ENCODE measurements around the gene SLC4A9. TPM values are rescaled to one million over a fixed set of nuclear protein-coding genes. Genes with fewer than 3 reads are reported as not detected.

The SLC4A9 gene
- total RNA-seq, 2 donors from 2014 or later, result not detected

DNA sequence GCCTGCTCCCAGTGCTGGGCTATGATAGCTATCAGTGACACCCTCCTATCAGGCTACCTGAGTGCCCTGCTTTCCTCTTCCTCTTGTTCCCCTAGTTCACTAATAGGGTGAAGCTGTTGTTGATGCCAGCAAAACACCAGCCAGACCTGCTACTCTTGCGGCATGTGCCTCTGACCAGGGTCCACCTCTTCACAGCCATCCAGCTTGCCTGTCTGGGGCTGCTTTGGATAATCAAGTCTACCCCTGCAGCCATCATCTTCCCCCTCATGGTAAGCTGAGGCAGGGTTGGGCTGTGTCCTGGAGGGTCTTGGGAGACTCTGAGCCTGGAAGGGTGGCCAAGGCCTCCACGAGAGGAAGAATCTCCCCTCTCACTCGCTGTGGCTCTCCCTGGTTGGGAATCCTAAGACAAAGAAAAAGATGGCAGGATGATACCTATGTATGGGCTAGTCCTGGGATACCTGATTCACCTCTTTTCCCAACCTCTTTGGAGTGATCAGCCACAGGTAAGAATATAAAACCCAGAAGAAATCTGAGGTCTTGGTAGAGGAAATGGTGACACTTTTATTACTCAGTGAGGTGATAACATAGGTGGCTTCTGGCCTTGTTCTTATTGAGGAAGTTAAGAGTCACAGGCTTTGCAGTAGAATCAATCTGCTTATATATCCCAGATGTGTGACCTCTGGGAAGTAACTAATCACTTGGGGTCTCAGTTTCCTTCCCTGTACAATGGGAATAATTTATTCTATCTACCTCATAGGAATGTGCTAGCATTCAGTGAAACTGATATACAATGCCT is 11.6 kb downstream of the SLC4A9 start:
- no peaks in the 10 kb centered on the region for H3K9me3 ChIP-seq
- no peaks in the 10 kb centered on the region for H3K4me1 ChIP-seq (replicated peaks)
- no peaks in the 10 kb centered on the region for H3K27me3 ChIP-seq (replicated peaks; ENCODE audit: insufficient read depth)
- no peak for TF ChIP-seq POLR2A (IDR thresholded peaks at IDR 0.05)
- TF ChIP-seq POLR2AphosphoS5 (IDR thresholded peaks at IDR 0.05), result no peak
- TF ChIP-seq, protein P1, sequence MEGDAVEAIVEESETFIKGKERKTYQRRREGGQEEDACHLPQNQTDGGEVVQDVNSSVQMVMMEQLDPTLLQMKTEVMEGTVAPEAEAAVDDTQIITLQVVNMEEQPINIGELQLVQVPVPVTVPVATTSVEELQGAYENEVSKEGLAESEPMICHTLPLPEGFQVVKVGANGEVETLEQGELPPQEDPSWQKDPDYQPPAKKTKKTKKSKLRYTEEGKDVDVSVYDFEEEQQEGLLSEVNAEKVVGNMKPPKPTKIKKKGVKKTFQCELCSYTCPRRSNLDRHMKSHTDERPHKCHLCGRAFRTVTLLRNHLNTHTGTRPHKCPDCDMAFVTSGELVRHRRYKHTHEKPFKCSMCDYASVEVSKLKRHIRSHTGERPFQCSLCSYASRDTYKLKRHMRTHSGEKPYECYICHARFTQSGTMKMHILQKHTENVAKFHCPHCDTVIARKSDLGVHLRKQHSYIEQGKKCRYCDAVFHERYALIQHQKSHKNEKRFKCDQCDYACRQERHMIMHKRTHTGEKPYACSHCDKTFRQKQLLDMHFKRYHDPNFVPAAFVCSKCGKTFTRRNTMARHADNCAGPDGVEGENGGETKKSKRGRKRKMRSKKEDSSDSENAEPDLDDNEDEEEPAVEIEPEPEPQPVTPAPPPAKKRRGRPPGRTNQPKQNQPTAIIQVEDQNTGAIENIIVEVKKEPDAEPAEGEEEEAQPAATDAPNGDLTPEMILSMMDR (IDR thresholded peaks at IDR 0.05), result no peak
- H3K4me3 ChIP-seq, result no peak overlapping the region
- no peak overlapping the region for H3K27ac ChIP-seq
- no peaks in the 10 kb centered on the region for H3K36me3 ChIP-seq
- intact Hi-C loops (cut with DNase I), result loop anchor here (10.0 kb wide), 2 partner anchors 263 to 343 kb away; partner anchors contain the start of genes CD14 and TMCO6
- no peak for DNase-seq (ENCODE audit: low spot score)
- 75% methylated on average over 3 of the region's 3 CpGs for WGBS

DNA sequence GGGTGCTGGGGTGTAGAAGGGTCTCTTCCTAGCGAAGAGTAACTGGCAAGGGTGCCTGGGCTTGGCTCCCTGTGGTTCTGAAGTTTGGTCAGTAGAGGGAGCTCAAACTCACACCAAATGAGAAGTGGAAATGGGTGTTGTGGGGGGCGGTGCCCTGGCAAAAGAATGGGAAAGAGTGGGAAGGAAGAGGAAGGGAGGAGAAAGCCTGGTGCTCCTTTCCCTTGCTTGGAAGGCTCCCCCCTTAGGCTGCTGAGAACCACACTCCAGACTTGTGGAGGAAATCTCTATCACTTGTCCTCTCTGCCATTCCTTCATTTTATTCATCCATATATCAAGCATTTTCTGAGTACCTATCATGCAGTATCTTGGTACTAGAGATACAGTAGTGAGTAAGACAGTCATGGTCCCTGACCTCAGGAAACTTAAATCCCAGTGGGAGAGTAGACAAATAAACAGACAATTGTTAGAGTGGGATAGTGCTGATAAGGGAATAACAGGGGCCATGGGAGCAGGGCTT is 13.0 kb downstream of the SLC4A9 start:
- no peaks in the 10 kb centered on the region for H3K9me3 ChIP-seq
- peak; percentile 37 for DNase-seq (ENCODE audit: low spot score)
- no peak overlapping the region for H3K4me3 ChIP-seq
- no peaks in the 10 kb centered on the region for H3K4me1 ChIP-seq (replicated peaks)
- no peaks in the 10 kb centered on the region for H3K36me3 ChIP-seq
- intact Hi-C loops (cut with DNase I), result loop anchor here (10.0 kb wide), 2 partner anchors 262 to 342 kb away; partner anchors contain the start of genes CD14 and TMCO6
- no peaks in the 10 kb centered on the region for H3K27me3 ChIP-seq (replicated peaks; ENCODE audit: insufficient read depth)
- 7% methylated on average over 2 of the region's 2 CpGs for WGBS
- TF ChIP-seq, protein P1 (IDR thresholded peaks at IDR 0.05), result peak; percentile 36 to 78 (median 60)
- peak; percentile 39 for TF ChIP-seq POLR2AphosphoS5 (IDR thresholded peaks at IDR 0.05)
- TF ChIP-seq POLR2A (IDR thresholded peaks at IDR 0.05), result no peak
- H3K27ac ChIP-seq, result no peak overlapping the region

DNA sequence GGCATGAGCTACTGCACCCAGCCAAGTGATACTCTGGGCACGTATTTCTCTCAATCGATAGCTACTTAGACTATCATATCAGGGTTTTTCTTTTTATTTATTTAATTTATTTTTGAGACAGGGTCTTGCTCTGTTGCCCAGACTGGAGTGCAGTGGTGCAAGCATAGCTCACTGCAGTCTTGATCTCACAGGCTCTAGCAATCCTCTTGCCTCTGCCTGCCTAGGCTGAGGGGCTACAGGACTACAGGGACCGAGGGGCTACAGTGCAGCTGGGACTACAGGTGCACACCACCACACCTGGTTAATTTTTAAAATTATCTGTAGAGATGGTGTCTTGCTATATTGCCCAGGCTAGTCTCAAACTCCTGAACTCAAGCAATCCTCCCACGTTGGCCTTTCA is 21.4 kb downstream of the SLC4A9 start:
- TF ChIP-seq, protein P1 (IDR thresholded peaks at IDR 0.05), result no peak
- TF ChIP-seq POLR2AphosphoS5 (IDR thresholded peaks at IDR 0.05) (no peak), POLR2A (IDR thresholded peaks at IDR 0.05) (no peak)
- intact Hi-C loops (cut with DNase I), result no loop called here
- Histone ChIP-seq H3K27ac (no peak overlapping the region), H3K27me3 (replicated peaks; ENCODE audit: insufficient read depth) (no peaks in the 10 kb centered on the region), H3K4me1 (replicated peaks) (no peaks in the 10 kb centered on the region), H3K4me3 (no peak overlapping the region), H3K36me3 (no peaks in the 10 kb centered on the region), H3K9me3 (no peaks in the 10 kb centered on the region)
- no peak for DNase-seq (ENCODE audit: low spot score)
- 90% methylated on average over 4 of the region's 4 CpGs for whole genome bisulfite sequencing

DNA sequence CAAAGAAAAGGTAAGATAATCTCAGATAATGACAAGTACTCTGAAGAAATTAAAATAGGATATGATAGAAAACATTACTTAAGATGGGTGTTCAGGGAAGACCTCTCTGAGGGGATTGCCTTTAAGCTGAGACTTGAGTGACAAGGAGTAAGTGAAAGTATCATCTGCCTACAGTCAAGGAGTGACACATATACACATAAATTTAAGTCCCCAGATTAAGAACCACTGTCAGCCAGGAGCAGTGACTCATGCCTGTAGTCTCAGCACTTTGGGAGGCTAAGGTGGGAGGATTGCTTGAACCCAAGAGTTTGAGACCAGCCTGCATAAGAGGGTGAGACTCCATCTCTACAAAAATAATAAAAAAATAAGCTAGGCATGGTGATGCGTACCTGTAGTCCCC is 22.0 kb downstream of the SLC4A9 start:
- WGBS, result 93% methylated on average over 1 of the region's 1 CpG

DNA sequence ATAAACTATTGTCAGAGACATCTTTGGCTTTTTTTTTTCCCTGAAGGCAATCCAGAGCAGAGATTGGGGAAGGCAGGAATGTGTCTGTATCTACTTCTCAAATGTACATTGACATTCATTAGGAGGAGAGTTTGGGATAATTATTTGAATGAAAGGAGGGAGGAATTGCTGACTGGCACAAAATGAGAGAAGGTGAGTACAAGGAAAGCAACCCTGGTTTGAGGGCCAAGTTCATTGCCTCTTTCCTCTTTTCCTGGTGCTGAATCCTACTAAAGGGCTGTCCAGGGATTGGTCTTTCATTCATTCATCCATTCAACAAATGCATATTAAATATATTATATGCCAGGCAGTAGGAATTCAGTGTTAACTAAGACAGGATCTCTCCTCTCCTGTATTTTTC is 22.9 kb downstream of the SLC4A9 start:
- no peak overlapping the region for H3K4me3 ChIP-seq
- no peaks in the 10 kb centered on the region for H3K9me3 ChIP-seq
- no peaks in the 10 kb centered on the region for H3K27me3 ChIP-seq (replicated peaks; ENCODE audit: insufficient read depth)
- no peak for TF ChIP-seq POLR2AphosphoS5 (IDR thresholded peaks at IDR 0.05)
- H3K27ac ChIP-seq, result no peak overlapping the region
- H3K36me3 ChIP-seq, result no peaks in the 10 kb centered on the region
- intact Hi-C loops (cut with DNase I), result no loop called here
- DNase-seq (ENCODE audit: low spot score), result no peak
- H3K4me1 ChIP-seq (replicated peaks), result no peaks in the 10 kb centered on the region

More for the DNA sequence above, 22.0 kb downstream of the SLC4A9 start:
- DNase-seq (ENCODE audit: low spot score), result no peak
- H3K36me3 ChIP-seq, result no peaks in the 10 kb centered on the region
- no peaks in the 10 kb centered on the region for H3K9me3 ChIP-seq
- no peak overlapping the region for H3K27ac ChIP-seq
- no peaks in the 10 kb centered on the region for H3K4me1 ChIP-seq (replicated peaks)
- no peak overlapping the region for H3K4me3 ChIP-seq
- no peaks in the 10 kb centered on the region for H3K27me3 ChIP-seq (replicated peaks; ENCODE audit: insufficient read depth)
- no peak for TF ChIP-seq POLR2A (IDR thresholded peaks at IDR 0.05)
- intact Hi-C loops (cut with DNase I), result no loop called here

DNA sequence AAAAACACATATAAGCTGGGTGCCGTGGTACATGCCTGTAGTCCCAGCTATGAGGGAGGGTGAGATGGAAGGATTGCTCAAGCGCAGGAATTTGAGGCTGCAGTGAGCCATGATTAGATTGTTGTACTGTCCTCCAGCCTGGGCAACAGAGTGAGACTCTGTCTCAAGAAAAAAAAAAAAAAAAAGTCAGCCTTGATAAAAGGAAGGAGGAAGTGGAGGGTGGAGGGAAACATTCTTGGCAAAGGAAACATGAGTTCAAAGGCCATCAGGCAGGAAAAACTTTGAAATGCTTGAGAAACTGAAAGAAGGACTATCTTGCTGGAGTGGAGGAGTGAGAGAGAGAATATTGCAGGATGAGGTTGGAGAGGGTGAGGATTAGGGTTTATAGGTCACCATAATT is 23.3 kb downstream of the SLC4A9 start:
- TF ChIP-seq POLR2AphosphoS5 (IDR thresholded peaks at IDR 0.05) (no peak), POLR2A (IDR thresholded peaks at IDR 0.05) (no peak)
- TF ChIP-seq, protein P1 (IDR thresholded peaks at IDR 0.05), result no peak
- 89% methylated on average over 2 of the region's 2 CpGs for WGBS
- intact Hi-C loops (cut with DNase I), result no loop called here
- H3K27me3 ChIP-seq (replicated peaks; ENCODE audit: insufficient read depth), result no peaks in the 10 kb centered on the region
- no peaks in the 10 kb centered on the region for H3K36me3 ChIP-seq
- no peaks in the 10 kb centered on the region for H3K4me1 ChIP-seq (replicated peaks)
- no peaks in the 10 kb centered on the region for H3K9me3 ChIP-seq
- no peak overlapping the region for H3K4me3 ChIP-seq
- no peak for DNase-seq (ENCODE audit: low spot score)
- H3K27ac ChIP-seq, result no peak overlapping the region

Measured in prostate gland (tissue), 2 donors.